HCT116 (cell line): ENCODE data around the gene RAD18. TPM values are rescaled to one million over a fixed set of nuclear protein-coding genes. Genes with fewer than 3 reads are reported as not detected.

Experiments used
- ATAC-seq: fragments of 200-7000 bp; cut with Tn5 transposase; 2 replicates; pipeline ENCODE4 v1.9.1; 2020; ENCODE audit warnings: mild to moderate bottlenecking, moderate library complexity
- BruUV-seq: library from RNA; stranded (reverse); fragments of 400-500 nt; replicated peaks from 2 replicates; lab custom pipeline; 2021; lab: Mats Ljungman, UMichigan
- CTCF ChIA-PET: fragments of 300-600 bp; sonication (Branson Sonifier 250); formaldehyde crosslinking; loops from one replicate; lab custom pipeline; 2021; ENCODE audit warnings: antibody characterized with exemption; lab: Charles Lee
- POLR2A ChIA-PET: fragments of 300-600, 350-600 bp; sonication (Branson Sonifier 250); formaldehyde crosslinking; loops from one replicate; lab custom pipeline; 2021; ENCODE audit warnings: antibody characterized with exemption; lab: Charles Lee
- RAD21 ChIA-PET, 2 experiments: fragments of 300-600 bp; sonication (Branson Sonifier 250); formaldehyde crosslinking; loops; one replicate each; lab custom pipeline; 2023; ENCODE audit warnings: low total read pairs in 2 of 2; ENCODE audit not compliant: uncharacterized antibody in 2 of 2, unreplicated experiment in 2 of 2, low non-redundant PET in 1 of 2; lab: Charles Lee
- DNase-seq: peaks from one replicate; pipeline ENCODE4 v3.0.0-alpha.2; 2010; ENCODE audit warnings: low read depth, low spot score
- H2AFZ ChIP-seq: fragments of 200-600 bp; shearing (Covaris generic), sonication (generic); 2 replicates; pipeline ENCODE4 v1.6.1; 2017; ENCODE audit warnings: low read depth, mixed run types, mixed read lengths, antibody characterized with exemption, low read length; ENCODE audit not compliant: poor library complexity, severe bottlenecking
- H3K27ac ChIP-seq: 2 replicates; pipeline ENCODE4 v1.5.1; 2012; ENCODE audit warnings: low read depth, low read length
- H3K27me3 ChIP-seq: fragments of 200-600 bp; sonication (generic); 2 replicates; pipeline ENCODE4 v1.6.1; 2016; ENCODE audit warnings: mixed run types, low read length, mixed read lengths; ENCODE audit not compliant: insufficient read depth
- H3K36me3 ChIP-seq, 2 experiments: fragments of 200-500 bp in 1 of 2; fragments of 200-600 bp in 1 of 2; sonication (Bioruptor generic) in 1 of 2; sonication (generic) in 1 of 2; 2 replicates each; pipeline versions ENCODE4 v1.5.1 to v1.6.1; 2014 to 2016; ENCODE audit warnings: low read length in 2 of 2, inconsistent platforms in 1 of 2, mixed read lengths in 1 of 2, mixed run types in 1 of 2; ENCODE audit not compliant: insufficient read depth in 2 of 2, control insufficient read depth in 1 of 2
- H3K4me1 ChIP-seq, 2 experiments: fragments of 200-600 bp in 1 of 2; sonication (generic) in 1 of 2; 2 replicates each; pipeline versions ENCODE4 v1.5.1 to v1.6.1; 2012 to 2017; ENCODE audit warnings: low read length in 2 of 2, inconsistent platforms in 1 of 2, mild to moderate bottlenecking in 1 of 2, mixed read lengths in 1 of 2, mixed run types in 1 of 2, moderate library complexity in 1 of 2; ENCODE audit not compliant: insufficient read depth in 2 of 2, control insufficient read depth in 1 of 2
- H3K4me2 ChIP-seq: fragments of 200-600 bp; sonication (generic); 2 replicates; pipeline ENCODE4 v1.6.1; 2017; ENCODE audit warnings: mixed run types, low read length, mixed read lengths
- H3K4me3 ChIP-seq, 2 experiments: fragments of 200-600 bp in 1 of 2; sonication (generic) in 1 of 2; replicated peaks in 1 of 2; 2 replicates each; pipeline ENCODE4 v1.5.1; 2011 to 2016; ENCODE audit warnings: low read length in 2 of 2, control low read depth in 1 of 2, low read depth in 1 of 2, mild to moderate bottlenecking in 1 of 2, mixed read lengths in 1 of 2, mixed run types in 1 of 2
- H3K79me2 ChIP-seq: fragments of 200-600 bp; sonication (generic); 2 replicates; pipeline ENCODE4 v1.6.1; 2017; ENCODE audit warnings: mild to moderate bottlenecking, mixed run types, low read length, moderate library complexity, mixed read lengths; ENCODE audit not compliant: insufficient read depth
- H3K9ac ChIP-seq: fragments of 200-600 bp; sonication (generic); 2 replicates; pipeline ENCODE4 v1.6.1; 2016; ENCODE audit warnings: low read length, mixed read lengths
- H3K9me2 ChIP-seq: fragments of 200-600 bp; sonication (generic), shearing (Covaris generic); 2 replicates; pipeline ENCODE4 v1.6.1; 2017; ENCODE audit warnings: mixed run types, mild to moderate bottlenecking, moderate library complexity; ENCODE audit not compliant: insufficient read depth
- H3K9me3 ChIP-seq, 2 experiments: fragments of 200-500 bp in 1 of 2; fragments of 200-600 bp in 1 of 2; sonication (Bioruptor generic) in 1 of 2; sonication (generic) in 1 of 2; 2 replicates each; pipeline ENCODE4 v1.6.1; 2014 to 2017; ENCODE audit warnings: low read length in 2 of 2, mixed read lengths in 2 of 2, inconsistent platforms in 1 of 2, low read depth in 1 of 2, mild to moderate bottlenecking in 1 of 2, mixed run types in 1 of 2, moderate library complexity in 1 of 2; ENCODE audit not compliant: control insufficient read depth in 1 of 2, insufficient read depth in 1 of 2
- H4K20me1 ChIP-seq: fragments of 200-600 bp; sonication (generic), shearing (Covaris generic); 2 replicates; pipeline ENCODE4 v1.6.1; 2017; ENCODE audit warnings: mixed run types, mild to moderate bottlenecking, moderate library complexity; ENCODE audit not compliant: insufficient read depth
- CBX3 ChIP-seq: IDR thresholded peaks from 2 replicates; pipeline ENCODE4 v1.6.1; 2012; ENCODE audit warnings: low read depth
- EZH2 ChIP-seq: fragments of 200-600 bp; sonication (generic); IDR thresholded peaks from 2 replicates; pipeline ENCODE4 v1.6.1; 2017; ENCODE audit warnings: antibody characterized with exemption, mixed run types
- EZH2phosphoT487 ChIP-seq: fragments of 200-600 bp; IDR thresholded peaks from 2 replicates; pipeline ENCODE4 v1.6.1; 2018; ENCODE audit warnings: antibody characterized with exemption, borderline replicate concordance
- POLR2A ChIP-seq: IDR thresholded peaks from 2 replicates; pipeline ENCODE4 v1.7.0; 2011; ENCODE audit warnings: borderline replicate concordance; ENCODE audit not compliant: insufficient read depth, insufficient read length; ENCODE audit errors: extremely low read depth
- POLR2AphosphoS5 ChIP-seq: IDR thresholded peaks from 2 replicates; pipeline ENCODE4 v1.6.1; 2011; ENCODE audit warnings: mild to moderate bottlenecking, low read depth, low read length, moderate library complexity
- RAD21 ChIP-seq: IDR thresholded peaks from 2 replicates; pipeline ENCODE4 v1.6.1; 2012; ENCODE audit warnings: low read depth, mild to moderate bottlenecking
- ZFX ChIP-seq: fragments of 450-650 bp; IDR thresholded peaks from 2 replicates; pipeline ENCODE4 v1.6.1; 2017
- ZNF274 ChIP-seq: fragments of 200-500 bp; sonication (Bioruptor generic); IDR thresholded peaks from 2 replicates; pipeline ENCODE4 v1.6.1; 2014; ENCODE audit warnings: mild to moderate bottlenecking, low read depth, low read length, inconsistent platforms
- intact Hi-C: fragments of 100-400 bp; cut with micrococcal nuclease; formaldehyde crosslinking; loops from 2 replicates; pipeline ENCODE4 v1.10.0; 2022
- total RNA-seq: library from RNA; stranded (reverse); gene quantifications from one replicate; pipeline ENCODE4 v1.2.1, GENCODE V29; 2021; ENCODE audit not compliant: unreplicated experiment
- TF ChIP-seq, protein P1 (sequence below): IDR thresholded peaks from 2 replicates; pipeline ENCODE4 v1.6.1; 2012; ENCODE audit warnings: low read depth

RAD18 gene
- total RNA-seq, 1 experiment from 2014 or later, result 28.7 TPM

- Histone ChIP-seq H3K27me3 (no peaks in the 10 kb centered on the region), H3K9me2 (no peaks in the 10 kb centered on the region), H3K79me2 (no peaks in the 10 kb centered on the region), H2AFZ (no peak overlapping the region), H3K27ac (no peak overlapping the region), H3K9me3 (no peaks in the 10 kb centered on the region), H3K4me1 (no peaks in the 10 kb centered on the region), H3K4me3 (no peak overlapping the region)
- RAD21 ChIA-PET, result no interaction called here
- POLR2A ChIA-PET, result no interaction called here
- BruUV-seq, result no TSS peak
- CTCF ChIA-PET, result no interaction called here
- intact Hi-C loops, result no loop called here
- DNase-seq, result no peak
- TF ChIP-seq EZH2 (no peak), POLR2AphosphoS5 (no peak), ZFX (no peak), CBX3 (no peak)
- TF ChIP-seq, protein P1, sequence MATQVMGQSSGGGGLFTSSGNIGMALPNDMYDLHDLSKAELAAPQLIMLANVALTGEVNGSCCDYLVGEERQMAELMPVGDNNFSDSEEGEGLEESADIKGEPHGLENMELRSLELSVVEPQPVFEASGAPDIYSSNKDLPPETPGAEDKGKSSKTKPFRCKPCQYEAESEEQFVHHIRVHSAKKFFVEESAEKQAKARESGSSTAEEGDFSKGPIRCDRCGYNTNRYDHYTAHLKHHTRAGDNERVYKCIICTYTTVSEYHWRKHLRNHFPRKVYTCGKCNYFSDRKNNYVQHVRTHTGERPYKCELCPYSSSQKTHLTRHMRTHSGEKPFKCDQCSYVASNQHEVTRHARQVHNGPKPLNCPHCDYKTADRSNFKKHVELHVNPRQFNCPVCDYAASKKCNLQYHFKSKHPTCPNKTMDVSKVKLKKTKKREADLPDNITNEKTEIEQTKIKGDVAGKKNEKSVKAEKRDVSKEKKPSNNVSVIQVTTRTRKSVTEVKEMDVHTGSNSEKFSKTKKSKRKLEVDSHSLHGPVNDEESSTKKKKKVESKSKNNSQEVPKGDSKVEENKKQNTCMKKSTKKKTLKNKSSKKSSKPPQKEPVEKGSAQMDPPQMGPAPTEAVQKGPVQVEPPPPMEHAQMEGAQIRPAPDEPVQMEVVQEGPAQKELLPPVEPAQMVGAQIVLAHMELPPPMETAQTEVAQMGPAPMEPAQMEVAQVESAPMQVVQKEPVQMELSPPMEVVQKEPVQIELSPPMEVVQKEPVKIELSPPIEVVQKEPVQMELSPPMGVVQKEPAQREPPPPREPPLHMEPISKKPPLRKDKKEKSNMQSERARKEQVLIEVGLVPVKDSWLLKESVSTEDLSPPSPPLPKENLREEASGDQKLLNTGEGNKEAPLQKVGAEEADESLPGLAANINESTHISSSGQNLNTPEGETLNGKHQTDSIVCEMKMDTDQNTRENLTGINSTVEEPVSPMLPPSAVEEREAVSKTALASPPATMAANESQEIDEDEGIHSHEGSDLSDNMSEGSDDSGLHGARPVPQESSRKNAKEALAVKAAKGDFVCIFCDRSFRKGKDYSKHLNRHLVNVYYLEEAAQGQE, result no peak
- TF ChIP-seq, all 23 proteins: peak for 0
- H4K20me1 ChIP-seq, result no peaks in the 10 kb centered on the region
- no peak overlapping the region for H3K4me2 ChIP-seq
- ATAC-seq, result no peak
- no peak overlapping the region for H3K9ac ChIP-seq
- H3K36me3 ChIP-seq, result peaks cover 0 to 2% of the 10 kb centered on the region in 2 experiments; a peak in 1 of 4 replicates
Observed at GRCh38 chr3:8893001-8893400, 70.3 kb downstream of the RAD18 start.

GRCh38 chr3:8891774-8892173 is 71.5 kb downstream of the RAD18 start:
- no peak for TF ChIP-seq EZH2phosphoT487
- TF ChIP-seq RAD21, result no peak
- TF ChIP-seq ZNF274, result no peak
- no peak for TF ChIP-seq POLR2A
- no peaks in the 10 kb centered on the region for H4K20me1 ChIP-seq
- CTCF ChIA-PET, result no interaction called here
- H2AFZ ChIP-seq, result no peak overlapping the region
- H3K4me1 ChIP-seq, result no peaks in the 10 kb centered on the region
- POLR2A ChIA-PET, result no interaction called here
- H3K27ac ChIP-seq, result no peak overlapping the region
- DNase-seq (no peak), ATAC-seq (no peak)
- no TSS peak for BruUV-seq
- H3K79me2 ChIP-seq, result no peaks in the 10 kb centered on the region
- H3K27me3 ChIP-seq, result no peaks in the 10 kb centered on the region
- peaks cover 0 to 2% of the 10 kb centered on the region in 2 experiments; a peak in 1 of 4 replicates for H3K36me3 ChIP-seq
- no peaks in the 10 kb centered on the region for H3K9me3 ChIP-seq
- no peak overlapping the region for H3K9ac ChIP-seq
- no peaks in the 10 kb centered on the region for H3K9me2 ChIP-seq
- H3K4me2 ChIP-seq, result no peak overlapping the region
- intact Hi-C loops, result no loop called here
- RAD21 ChIA-PET, result no interaction called here
- H3K4me3 ChIP-seq, result no peak overlapping the region
